ENCODE results near the gene SAMM50.

Gene SAMM50

GRCh38 chr22:44031158-44031952, 76.1 kb downstream of the SAMM50 start:
- TF ChIP-seq ZNF70 (CRISPR knock-in tag; IDR thresholded peaks at IDR 0.05) (no peak), RARB (CRISPR knock-in tag; IDR thresholded peaks at IDR 0.05) (no peak)
- ATAC-seq = no peak

- no peak for TF ChIP-seq CSRNP3 (CRISPR knock-in tag; IDR thresholded peaks at IDR 0.05)
- no peak for TF ChIP-seq ZNF565 (CRISPR knock-in tag; conservative IDR thresholded peaks at IDR 0.05; ENCODE audit: low read depth)
- no peak for TF ChIP-seq TSHZ2 (CRISPR knock-in tag; IDR thresholded peaks at IDR 0.05)
- TF ChIP-seq CREB5 (CRISPR knock-in tag; IDR thresholded peaks at IDR 0.05; ENCODE audit: low read depth) = no peak
- TF ChIP-seq ZC3H10 (CRISPR knock-in tag; IDR thresholded peaks at IDR 0.05) = no peak
- no peak for TF ChIP-seq ESRRG (CRISPR knock-in tag; IDR thresholded peaks at IDR 0.05)
- no peak for TF ChIP-seq ZFP3 (CRISPR knock-in tag; IDR thresholded peaks at IDR 0.05)
- TF ChIP-seq TOX (CRISPR knock-in tag; IDR thresholded peaks at IDR 0.05; ENCODE audit: borderline replicate concordance) = no peak
- no peak for TF ChIP-seq BACH2 (CRISPR knock-in tag; IDR thresholded peaks at IDR 0.05; ENCODE audit: borderline replicate concordance)
- no peak for TF ChIP-seq ISL1 (CRISPR knock-in tag; IDR thresholded peaks at IDR 0.05)
- no peak for TF ChIP-seq TCF4 (CRISPR knock-in tag; IDR thresholded peaks at IDR 0.05; ENCODE audit: borderline replicate concordance)
- no peak for TF ChIP-seq ZNF70 (CRISPR knock-in tag; IDR thresholded peaks at IDR 0.05)
- no peak for TF ChIP-seq ARNTL (CRISPR knock-in tag; IDR thresholded peaks at IDR 0.05; ENCODE audit: borderline replicate concordance, low read depth)
- no peak for TF ChIP-seq OSR1 (CRISPR knock-in tag; IDR thresholded peaks at IDR 0.05)
- no peak for TF ChIP-seq GLIS3 (CRISPR knock-in tag; IDR thresholded peaks at IDR 0.05)
- TF ChIP-seq SNAI2 (CRISPR knock-in tag; IDR thresholded peaks at IDR 0.05) = no peak
- no peak for TF ChIP-seq RARB (CRISPR knock-in tag; IDR thresholded peaks at IDR 0.05)
- TF ChIP-seq POU6F1 (CRISPR knock-in tag; IDR thresholded peaks at IDR 0.05; ENCODE audit: borderline replicate concordance, low read depth) = no peak
- no peak for TF ChIP-seq ZFP30 (CRISPR knock-in tag; IDR thresholded peaks at IDR 0.05)
- no peak for TF ChIP-seq PATZ1 (CRISPR knock-in tag; IDR thresholded peaks at IDR 0.05; ENCODE audit: borderline replicate concordance)
- ATAC-seq = no peak; the same call in 2 of the 3 replicates
Observed at GRCh38 chr22:44032126-44032730, 77.0 kb downstream of the SAMM50 start.

- no peak for ATAC-seq
- TF ChIP-seq ZFP3 (CRISPR knock-in tag; IDR thresholded peaks at IDR 0.05) (no peak), ZNF8 (CRISPR knock-in tag; IDR thresholded peaks at IDR 0.05) (no peak), ESRRG (CRISPR knock-in tag; IDR thresholded peaks at IDR 0.05) (no peak), BACH2 (CRISPR knock-in tag; IDR thresholded peaks at IDR 0.05; ENCODE audit: borderline replicate concordance) (no peak), PPARA (CRISPR knock-in tag; IDR thresholded peaks at IDR 0.05; ENCODE audit: borderline replicate concordance) (no peak), POU6F1 (CRISPR knock-in tag; IDR thresholded peaks at IDR 0.05; ENCODE audit: borderline replicate concordance, low read depth) (no peak), ISL1 (CRISPR knock-in tag; IDR thresholded peaks at IDR 0.05) (no peak), TOX (CRISPR knock-in tag; IDR thresholded peaks at IDR 0.05; ENCODE audit: borderline replicate concordance) (no peak), ZNF70 (CRISPR knock-in tag; IDR thresholded peaks at IDR 0.05) (no peak), ZC3H10 (CRISPR knock-in tag; IDR thresholded peaks at IDR 0.05) (no peak), TCF4 (CRISPR knock-in tag; IDR thresholded peaks at IDR 0.05; ENCODE audit: borderline replicate concordance) (no peak), PATZ1 (CRISPR knock-in tag; IDR thresholded peaks at IDR 0.05; ENCODE audit: borderline replicate concordance) (no peak), ARNTL (CRISPR knock-in tag; IDR thresholded peaks at IDR 0.05; ENCODE audit: borderline replicate concordance, low read depth) (no peak), GLIS3 (CRISPR knock-in tag; IDR thresholded peaks at IDR 0.05) (no peak)
Observed at GRCh38 chr22:44033287-44033686, 78.0 kb downstream of the SAMM50 start.

All from SK-N-SH treated with all-trans-retinoic acid at 6 μM for 48 hours (cell line).